Ecto neural progenitor cell (in vitro differentiated cells): Measurements from ENCODE around the gene ESD.
"Not testable (repeated sequence)": the region's sequence is repeated elsewhere in the genome, so short reads cannot be mapped to it uniquely, and the experiment has no call there.

Source experiments
- DNase-seq: peaks from one replicate; pipeline ENCODE4 v3.0.0-alpha.2; 2018; ENCODE audit warnings: low spot score

ESD gene, protein sequence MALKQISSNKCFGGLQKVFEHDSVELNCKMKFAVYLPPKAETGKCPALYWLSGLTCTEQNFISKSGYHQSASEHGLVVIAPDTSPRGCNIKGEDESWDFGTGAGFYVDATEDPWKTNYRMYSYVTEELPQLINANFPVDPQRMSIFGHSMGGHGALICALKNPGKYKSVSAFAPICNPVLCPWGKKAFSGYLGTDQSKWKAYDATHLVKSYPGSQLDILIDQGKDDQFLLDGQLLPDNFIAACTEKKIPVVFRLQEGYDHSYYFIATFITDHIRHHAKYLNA

DNA sequence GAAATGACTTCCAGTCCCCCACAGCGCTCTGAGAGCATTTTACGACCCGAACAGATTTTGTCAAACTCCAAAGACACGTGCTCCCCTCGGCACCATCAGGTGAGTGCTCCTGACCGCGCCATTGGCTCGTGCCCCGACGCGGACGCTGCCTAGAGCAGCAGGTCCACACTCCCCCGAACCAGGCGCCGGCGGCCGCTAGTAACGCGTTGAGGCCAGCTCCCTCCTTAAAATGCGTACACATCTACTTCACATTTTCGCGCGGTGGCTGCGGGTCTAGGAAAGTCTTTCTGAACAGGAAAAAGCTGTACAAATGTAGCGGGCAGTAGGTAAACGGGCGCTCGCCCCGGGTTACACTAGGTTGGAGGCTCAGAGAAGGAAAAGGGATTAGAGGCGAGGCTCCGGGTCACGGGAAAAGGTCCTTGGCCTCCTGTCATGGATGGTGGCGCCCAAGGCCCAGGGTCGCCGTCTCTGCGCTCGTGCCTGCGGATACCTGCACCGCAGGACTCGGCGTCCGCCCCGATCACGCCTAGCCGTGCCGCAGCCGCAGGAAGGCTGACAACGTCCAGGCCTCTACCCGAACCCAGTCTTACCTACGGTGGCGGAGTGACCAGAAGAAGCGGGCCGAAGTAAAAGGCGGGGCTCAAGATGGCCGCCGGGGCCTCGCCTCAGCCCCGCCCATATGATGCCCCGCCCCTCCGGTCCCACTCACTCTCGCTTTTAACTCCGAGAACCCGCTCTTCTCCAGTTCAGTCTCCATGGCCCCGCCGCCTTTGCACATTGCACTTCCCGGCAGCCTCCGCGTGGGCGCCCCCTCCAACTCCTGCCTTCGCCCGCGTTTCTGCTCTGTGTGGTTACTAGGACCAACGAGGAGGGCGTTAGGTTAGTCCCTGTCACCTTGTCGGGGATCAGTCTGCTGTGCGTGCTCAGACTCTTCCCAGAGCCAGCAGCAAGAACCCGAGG lies at the start of gene ESD:
Gene ESD, minus strand, starts transcription at position 647 of the 960 bp plus-strand sequence. CDS start 5,748 bp downstream, outside the sequence.
- DNase-seq = peak; percentile 92

DNA sequence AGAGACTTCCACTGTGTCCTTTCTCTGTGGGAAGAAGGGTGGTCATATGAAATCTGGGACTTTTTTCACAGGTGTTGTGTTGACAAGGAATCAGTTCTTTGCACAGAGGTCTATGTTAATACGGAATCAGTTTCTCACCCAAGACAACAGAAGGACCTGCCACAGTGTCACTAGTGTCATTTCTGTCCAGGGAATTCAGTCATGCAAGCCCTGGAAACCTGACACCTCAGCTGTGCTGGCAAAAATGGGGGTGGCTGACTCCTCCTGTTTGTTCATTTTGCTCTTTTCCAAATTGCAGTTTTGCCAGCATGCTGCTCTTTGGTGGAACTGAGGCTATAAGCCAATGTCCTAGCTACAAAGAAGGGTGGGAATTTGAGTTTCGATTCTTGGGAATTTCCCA lies 49.8 kb upstream of the ESD start:
- DNase-seq = no peak

DNA sequence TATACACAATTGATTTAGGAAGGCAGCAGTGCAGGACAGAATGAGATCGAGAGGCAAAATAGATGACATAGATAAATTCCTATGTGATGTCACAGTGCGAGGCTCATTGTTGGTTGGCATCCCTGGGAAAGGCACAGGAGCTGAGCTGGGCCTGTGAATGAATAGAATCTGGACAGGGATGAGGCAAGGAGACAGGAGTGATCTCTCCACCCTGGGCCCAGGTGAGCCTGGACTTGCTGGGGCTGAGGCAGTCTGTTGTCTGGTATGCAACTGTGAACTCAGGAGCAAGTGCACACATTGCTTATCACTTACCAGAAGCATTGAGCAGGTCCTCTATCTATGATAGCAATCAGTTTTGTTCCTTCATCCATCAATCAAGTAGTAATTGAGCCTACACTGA lies 48.2 kb upstream of the ESD start:
- DNase-seq = no peak

DNA sequence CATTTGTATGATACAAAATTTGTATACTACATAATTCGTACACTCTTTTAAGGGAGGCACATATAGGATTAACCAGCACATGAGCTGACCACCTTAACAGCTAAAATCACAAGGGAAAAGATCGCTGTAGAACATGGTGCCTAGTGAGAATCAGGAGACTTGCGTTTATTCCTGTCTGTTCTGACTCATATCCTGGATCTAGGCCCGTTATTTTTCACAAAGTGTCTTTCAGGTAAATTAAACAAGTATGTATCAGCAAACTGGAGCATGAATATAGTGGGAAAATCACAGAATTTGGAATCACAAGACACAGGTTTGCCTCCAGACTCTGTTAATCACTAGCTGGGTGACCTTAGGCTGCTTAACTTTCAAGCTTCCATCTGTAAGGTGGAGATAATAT lies 47.5 kb upstream of the ESD start:
- DNase-seq = no peak

DNA sequence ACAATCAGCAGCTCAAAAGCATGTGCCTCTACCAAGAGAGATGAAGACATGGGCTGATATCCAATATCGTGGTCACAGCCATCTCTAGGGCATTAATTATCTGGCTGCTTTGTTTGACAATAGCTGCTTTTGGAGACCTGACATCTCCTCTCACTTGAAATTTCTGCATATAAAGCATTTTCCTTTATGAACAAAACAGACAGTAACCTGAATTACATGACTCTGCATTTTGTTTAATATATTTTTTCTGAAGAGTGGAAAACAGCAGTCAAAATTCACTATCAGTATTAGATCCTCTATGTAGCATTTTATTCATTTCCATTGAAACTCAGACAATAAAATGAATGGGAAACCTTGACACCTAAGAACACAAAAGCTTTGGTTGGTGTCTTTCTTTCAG lies 42.4 kb upstream of the ESD start:
- no peak for DNase-seq

DNA sequence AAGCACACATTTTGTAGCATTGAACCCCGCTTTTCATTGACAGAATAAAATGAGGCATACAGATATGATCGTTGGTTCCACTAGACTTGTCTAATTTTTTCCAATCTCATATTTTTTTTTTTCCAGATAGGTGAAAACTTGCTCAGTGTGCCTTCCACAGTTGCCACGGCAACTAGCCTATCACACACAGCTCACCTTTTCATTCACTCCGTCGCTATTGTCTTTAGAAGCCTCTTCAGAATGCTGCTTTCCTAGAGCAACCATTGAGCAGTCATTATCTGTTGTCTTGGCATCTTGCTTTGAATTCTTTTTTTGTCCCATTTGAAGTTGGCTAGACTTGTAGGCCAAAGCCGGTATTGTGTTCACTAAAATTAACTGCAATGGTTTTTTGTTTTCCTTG lies 37.7 kb upstream of the ESD start:
- DNase-seq = no peak

DNA sequence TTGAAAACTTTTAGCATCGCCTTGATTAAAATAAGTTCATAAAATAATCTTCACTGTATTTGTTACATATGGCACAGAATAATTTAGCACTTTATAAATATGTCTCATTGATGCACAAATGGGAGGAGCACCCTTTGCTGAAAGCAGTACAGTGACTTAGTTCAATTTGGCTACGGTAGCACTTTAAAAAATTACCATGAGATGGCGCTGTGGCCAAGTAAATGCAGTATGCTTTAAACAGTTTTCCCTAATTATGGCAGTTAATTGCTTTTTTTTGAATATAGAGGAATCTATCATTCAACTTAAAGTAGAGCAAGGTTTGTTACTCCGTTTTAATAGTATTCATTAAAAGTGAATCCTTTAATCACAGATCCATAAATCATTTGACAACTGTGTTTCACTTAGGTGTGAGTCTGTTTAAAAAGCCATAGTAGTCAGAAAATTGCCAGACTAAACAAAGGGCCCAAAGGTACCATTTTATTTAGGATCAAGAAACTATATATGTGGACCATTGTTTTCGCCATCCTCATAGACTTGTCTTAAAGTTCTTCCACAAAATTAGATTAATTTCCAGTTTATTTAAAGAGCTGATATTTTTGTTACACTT lies 34.7 kb upstream of the ESD start:
- no peak for DNase-seq

DNA sequence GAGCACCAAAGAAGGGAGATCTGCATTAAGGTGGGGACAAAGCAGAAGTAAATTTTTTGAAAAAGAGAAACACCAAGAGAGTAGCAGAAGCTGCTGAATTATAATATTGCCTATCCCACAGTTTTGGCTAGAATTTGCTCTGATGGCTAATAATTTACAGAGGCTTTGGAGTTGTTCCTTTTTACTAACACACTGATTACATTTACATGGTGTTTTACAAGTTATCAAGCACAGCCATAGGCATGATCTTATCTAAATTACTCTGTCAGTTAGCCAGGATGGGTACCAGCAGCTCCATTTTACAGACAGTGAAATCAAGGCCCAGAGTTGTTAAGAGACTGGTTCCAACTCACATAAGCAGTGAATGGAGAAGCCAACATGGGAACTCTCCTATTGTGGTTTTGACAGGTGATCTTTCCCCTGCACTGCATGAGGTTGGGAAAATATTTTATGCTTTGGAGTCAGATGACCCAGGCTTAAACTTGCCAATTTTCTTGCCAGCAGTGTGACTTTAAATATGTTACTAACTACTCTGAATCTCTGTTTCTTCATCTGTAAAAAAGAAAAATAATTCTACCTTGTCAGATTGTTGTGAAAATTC lies 33.5 kb upstream of the ESD start:
- DNase-seq = no peak

DNA sequence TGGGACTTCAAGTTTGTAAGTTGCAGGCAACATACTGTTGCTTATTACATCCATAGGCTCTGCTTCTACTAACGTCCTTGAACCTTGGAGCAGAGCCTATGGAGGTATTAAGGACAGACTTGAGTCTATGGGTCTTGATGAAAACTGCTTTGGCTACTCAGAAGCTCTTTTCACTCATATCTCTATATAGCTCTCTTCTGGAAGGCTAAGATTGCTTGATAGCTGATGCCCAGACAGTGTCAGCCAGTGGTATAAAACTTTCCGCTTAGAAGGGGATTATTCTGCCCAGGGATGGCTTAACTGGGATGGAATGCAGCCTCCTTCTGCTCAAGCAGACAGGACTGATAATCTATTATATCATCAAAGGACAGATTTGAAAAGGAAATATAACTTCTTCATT lies 25.6 kb upstream of the ESD start:
- no peak for DNase-seq

DNA sequence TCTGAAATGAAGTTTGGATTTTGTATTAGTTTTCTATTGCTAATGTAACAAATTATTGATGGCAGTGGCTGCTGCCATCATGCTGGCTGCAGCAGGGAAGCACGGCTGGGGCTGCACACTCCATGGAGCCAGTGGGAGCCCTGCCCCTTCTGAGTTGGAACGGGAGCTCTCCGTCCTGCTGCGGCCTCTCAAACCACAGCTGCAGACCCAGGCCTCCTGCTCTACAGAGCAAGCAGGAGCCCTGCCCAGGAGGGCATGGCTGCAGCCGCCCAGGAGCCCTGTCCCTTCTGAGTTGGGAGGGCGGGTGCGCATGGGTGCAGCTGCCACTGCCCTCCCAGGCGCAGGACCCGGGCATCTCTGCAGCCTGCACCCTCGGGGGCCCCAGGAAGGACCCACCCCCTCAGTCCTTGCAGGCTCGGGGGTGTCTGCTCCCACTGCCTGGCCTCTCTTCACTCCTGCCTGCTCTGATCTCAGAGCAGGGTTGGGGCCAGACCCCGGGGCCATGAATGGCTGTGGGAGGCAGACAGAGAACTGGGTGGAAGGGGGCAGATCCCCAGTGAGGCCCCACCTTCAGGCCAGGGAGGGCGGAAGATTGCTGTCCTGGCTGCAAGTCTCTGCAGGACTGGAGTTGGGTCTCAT lies 21.0 kb upstream of the ESD start:
- DNase-seq = no peak

DNA sequence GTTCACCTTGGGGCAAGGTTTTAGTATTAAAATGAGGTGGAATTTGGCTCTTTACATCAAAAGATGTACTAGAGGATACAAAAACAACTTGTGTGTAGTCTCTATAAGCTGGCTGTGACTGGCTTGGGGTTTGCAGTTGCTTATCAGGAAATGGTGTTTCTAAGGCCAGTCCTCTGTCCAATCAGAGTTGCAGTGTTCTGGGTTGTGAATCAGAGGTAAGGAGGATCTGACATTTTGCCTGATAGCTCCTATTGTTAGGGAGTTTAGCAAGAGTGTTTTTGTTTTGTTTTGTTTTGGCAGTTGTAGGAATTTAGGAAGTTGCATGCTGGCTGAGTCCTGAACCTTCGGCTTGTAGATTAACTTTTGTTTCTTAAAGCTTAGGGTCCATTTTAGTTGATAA lies 20.1 kb upstream of the ESD start:
- no peak for DNase-seq

DNA sequence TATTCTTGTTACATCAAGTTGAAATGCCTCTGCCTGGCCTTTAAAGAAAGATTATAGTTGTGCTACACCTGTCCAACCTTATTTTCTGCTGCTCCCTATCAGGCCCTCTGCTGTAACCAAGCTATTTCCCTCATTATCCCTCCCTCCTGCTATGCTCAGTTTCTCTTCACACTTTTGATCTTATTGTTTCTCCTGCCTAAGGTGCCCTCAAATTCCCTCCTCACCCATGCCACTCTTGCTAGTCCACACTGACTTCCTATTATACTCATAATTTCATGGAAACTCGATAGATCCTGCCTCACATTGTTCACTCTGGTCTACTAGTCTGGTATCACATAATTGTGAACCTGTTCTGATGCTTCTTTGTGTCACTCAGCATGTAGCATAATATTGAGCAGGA lies 19.4 kb upstream of the ESD start:
- no peak for DNase-seq

DNA sequence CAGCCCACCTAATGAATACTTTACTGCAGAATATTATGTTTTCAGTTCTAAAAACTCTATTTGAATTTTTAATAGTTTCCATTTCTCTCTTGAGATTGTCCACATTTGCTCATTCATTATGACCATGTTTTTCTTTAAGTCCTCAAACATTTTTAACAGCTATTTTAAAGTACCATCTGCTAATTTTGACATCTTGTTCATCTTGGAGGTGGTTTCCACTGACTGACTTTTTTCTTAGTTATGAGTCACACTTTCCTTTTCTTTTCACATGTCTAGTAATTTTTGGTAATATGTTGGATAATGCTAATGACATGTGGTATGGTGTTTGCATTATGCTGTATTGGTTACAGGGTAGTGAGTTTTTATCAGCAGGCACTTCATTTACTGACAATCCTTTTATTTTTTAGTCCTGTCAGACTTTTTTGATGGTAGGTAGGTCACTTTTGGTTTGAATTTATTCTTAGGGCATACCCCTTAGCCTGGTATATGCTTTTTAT lies 15.4 kb upstream of the ESD start:
- DNase-seq = no peak

DNA sequence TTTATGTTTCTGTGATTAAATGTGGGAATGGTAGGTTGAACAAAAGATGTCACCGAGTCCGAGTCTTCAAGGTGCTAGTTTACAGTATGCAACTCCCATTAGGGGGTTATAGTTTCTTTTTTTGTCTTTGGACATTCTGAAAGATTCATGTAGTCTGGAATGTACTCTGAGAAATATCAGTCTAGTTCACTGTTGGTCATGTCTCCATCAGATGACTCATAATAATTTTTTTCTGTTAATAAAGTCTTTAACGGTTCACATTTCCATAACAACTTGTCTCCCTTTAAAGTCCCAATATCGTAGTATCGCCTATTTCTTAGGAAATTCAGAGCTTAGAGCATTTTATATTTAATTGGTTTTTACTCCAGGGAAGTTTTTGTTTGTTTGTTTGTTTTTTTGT lies 13.5 kb upstream of the ESD start:
- no peak for DNase-seq

DNA sequence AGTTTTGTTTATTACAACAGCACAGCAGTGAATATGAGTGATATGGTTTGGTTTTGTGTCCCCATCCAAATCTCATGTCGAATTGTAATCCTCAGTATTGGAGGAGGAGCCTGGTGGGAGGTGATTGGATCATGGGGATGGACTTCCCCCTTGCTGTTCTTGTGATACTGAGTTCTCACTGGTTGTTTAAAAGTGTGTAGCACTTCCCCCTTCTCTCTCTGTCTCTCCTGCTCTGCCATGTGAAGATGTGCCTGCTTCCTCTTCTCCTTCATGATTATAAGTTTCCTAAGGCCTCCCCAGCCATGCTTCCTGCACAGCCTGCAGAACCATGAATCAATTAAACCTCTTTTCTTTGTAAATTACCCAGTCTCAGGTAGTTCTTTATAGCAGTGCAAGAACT lies 8.0 kb upstream of the ESD start:
- not testable (repeated sequence) for DNase-seq

DNA sequence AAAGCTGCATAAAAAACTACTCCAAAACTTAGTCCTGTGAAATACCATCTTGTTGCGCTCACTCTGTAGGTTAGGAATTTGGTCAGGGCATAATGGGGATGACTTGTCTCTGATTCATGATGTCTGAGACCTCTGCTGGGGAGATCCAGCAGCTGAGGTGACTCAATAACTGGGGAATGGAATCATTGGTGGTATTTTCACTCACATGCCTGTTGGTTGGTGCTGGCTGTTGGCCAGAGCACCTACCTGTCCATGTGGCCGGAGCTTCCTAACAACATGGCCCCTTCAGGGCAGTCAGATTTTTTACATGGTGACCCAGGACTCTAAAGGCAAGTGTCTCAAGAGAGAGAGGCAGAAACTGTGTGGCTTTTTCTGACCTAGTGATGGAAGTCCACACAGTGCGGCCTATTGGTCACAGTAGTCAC lies 7.4 kb upstream of the ESD start:
- DNase-seq = no peak

DNA sequence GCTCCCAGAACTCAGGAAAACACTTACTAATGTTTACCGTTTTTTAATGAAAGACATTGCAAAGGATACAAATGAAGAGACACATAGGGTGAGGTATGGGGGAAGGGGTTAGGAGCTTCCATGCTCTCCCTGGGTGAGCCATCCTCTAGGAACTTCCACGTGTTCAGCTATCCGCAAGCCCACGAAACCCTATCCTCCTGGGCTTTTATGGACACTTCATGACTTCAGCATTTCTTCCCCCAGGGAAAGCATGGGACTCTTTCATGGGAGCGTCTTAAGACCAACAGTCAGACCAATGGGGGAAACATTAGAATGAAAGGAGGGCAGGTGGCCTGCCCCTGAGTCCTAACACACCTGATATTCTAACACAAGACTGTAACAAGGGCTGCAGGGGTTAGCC lies 6.6 kb upstream of the ESD start:
- no peak for DNase-seq

DNA sequence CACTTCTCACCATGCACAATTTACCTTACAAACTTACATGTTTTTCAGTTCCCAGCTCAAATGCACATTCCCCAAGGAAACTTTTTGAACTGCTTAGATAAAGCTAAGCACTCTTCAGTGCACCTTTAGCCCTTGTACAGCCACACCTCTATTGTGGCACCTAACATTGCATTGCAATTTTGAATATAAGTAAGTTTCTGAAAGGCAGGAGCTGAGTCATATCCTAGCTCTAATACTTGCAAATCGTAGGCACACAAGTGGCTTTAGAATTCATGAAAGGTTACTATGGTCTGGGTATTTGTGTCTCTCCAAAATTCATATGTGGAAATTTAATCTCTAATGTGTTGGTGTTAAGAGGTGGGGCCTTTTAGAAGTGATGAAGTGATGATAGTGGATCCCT lies 4.9 kb upstream of the ESD start:
- DNase-seq = no peak

DNA sequence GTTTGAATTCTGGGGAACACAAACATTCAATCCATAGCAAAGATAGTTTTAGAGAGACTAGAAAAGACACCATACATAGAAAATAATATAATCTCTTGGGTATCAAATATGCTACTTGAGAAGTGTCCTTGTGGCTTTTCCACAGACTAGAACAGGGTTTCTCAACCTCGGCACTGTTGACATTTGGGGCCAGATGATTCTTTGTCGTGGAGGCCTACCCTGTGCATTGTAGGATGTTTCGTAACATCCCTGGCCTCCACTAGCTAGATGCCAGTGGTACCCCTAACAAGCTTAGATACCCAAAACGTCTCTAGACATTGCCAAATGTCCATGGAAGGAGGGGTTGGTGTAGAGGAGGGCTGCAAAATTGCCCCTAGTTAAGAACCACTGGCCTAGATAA lies 2.2 kb upstream of the ESD start:
- no peak for DNase-seq

DNA sequence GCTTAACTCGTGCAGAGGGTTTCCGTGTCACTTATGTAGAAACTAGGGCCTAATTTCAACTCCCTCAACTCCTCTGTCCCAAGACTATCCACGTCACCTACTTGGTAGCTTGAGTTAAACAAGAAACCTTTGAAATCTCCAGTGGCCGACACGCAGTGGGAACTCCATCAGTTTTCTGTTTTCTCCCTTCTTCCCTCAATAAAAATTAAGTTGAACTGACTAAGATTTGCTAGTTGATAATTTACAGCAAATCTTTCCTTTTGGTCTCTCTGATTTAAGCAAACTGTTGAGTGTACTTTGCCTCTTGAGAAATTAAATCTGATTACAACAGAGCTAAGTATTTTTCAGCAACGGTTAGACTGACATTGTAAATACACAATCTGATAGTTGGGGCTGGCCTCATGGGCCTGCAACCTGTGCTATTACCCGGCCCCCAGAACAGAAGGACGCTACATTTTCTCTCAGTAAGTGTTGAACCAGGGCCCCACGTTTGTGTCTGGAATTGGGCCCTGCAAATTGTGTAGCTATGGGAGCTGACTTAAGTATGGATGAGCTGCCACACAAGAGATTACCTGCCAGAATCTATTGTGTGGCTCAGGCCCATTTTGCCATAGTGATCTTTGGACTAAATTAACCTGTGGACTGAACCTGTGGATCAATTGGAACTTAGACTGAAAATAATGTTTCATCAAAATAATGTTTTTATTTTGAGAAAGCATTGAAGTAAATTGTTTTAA lies 708 bp upstream of the ESD start:
- no peak for DNase-seq

DNA sequence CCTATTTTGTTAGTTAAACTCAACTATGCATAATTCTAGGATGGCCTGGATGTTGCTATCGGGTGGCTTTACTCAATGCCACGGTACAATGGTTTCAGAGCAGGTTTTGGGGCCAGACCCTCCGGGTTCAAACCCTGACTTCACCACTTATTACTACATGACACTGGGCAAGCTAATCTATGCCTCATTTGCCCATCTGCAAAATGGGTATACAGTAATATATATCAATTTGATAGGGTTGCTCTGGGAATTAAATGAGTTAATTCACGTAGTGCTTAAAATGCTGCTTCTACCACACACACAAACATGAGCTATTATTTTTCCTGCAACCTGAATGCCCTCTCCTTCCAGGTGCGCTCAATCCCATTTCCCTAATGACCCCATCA lies 839 bp downstream of the ESD start:
- no peak for DNase-seq
